Astrocyte of the cerebellum (primary cell): Measurements from ENCODE around the gene TBXA2R.
"Not testable (repeated sequence)": the region's sequence is repeated elsewhere in the genome, so short reads cannot be mapped to it uniquely, and the experiment has no call there.

Experiments used
- DNase-seq: peaks from one replicate; pipeline ENCODE4 v3.0.0-alpha.2; 2011; ENCODE audit warnings: low read depth
- H3K4me3 ChIP-seq: 2 replicates; pipeline ENCODE4 v1.5.1; 2011; ENCODE audit warnings: mild to moderate bottlenecking, low read depth, low read length, moderate library complexity
- CTCF ChIP-seq: IDR thresholded peaks from 2 replicates; pipeline ENCODE4 v1.5.1; 2012; ENCODE audit warnings: low read length, low read depth, moderate library complexity, mild to moderate bottlenecking; ENCODE audit errors: missing control alignments
- in situ Hi-C: cut with HindIII; loops from 2 replicates; pipeline ENCODE4 v1.10.0; 2017; ENCODE audit warnings: low sequenced_read_pairs

TBXA2R gene

GRCh38 chr19:3586707-3587346 is 19.8 kb downstream of the TBXA2R start:
- H3K4me3 ChIP-seq: no peak overlapping the region
- DNase-seq: no peak
- in situ Hi-C loops: no loop called here
- no peak for TF ChIP-seq CTCF

GRCh38 chr19:3586127-3586626 is 20.5 kb downstream of the TBXA2R start:
- in situ Hi-C loops: no loop called here
- H3K4me3 ChIP-seq: no peak overlapping the region
- peak; percentile 58 for TF ChIP-seq CTCF

GRCh38 chr19:3585301-3586126 is 21.2 kb downstream of the TBXA2R start, which contains the start of gene GIPC3:
Gene GIPC3 (plus strand): TSS chr19:3585478. CDS start chr19:3585598, 120 bp downstream.
- in situ Hi-C loops: no loop called here
- no peak for DNase-seq
- TF ChIP-seq CTCF: no peak
- peak within 1 kb of the TSS; percentile 16 for H3K4me3 ChIP-seq

More at GRCh38 chr19:3586127-3586626, 20.5 kb downstream of the TBXA2R start:
- no peak for DNase-seq

GRCh38 chr19:3584036-3584802 is 22.5 kb downstream of the TBXA2R start:
- H3K4me3 ChIP-seq, DNase-seq, in situ Hi-C loops: not testable (repeated sequence)

GRCh38 chr19:3581792-3582191 is 24.9 kb downstream of the TBXA2R start:
- in situ Hi-C loops, H3K4me3 ChIP-seq, DNase-seq: not testable (repeated sequence)

- in situ Hi-C loops: no loop called here
- DNase-seq: peak; percentile 55
- TF ChIP-seq CTCF: no peak
These were observed 26.3 kb downstream of the TBXA2R start for GRCh38 chr19:3580156-3580934.

GRCh38 chr19:3578390-3578789 is 28.3 kb downstream of the TBXA2R start:
- no peak overlapping the region for H3K4me3 ChIP-seq
- in situ Hi-C loops: loop anchor here (5.0 kb wide), 1 partner anchor 44 kb away; no protein-coding TSS in a partner anchor
- no peak for DNase-seq
- TF ChIP-seq CTCF: no peak

More at GRCh38 chr19:3580156-3580934, 26.3 kb downstream of the TBXA2R start:
- no peak overlapping the region for H3K4me3 ChIP-seq
